OCI-LY7 (cell line): ENCODE results near the gene ATP11A. TPM values are rescaled to one million over a fixed set of nuclear protein-coding genes. Genes with fewer than 3 reads are reported as not detected.

Source experiments
- BruUV-seq: library from RNA; stranded (reverse); fragments of 400-500 nt; replicated peaks from 2 replicates; lab custom pipeline; 2021; lab: Mats Ljungman, UMichigan
- CTCF ChIA-PET: fragments of 300-600 bp; sonication (Branson Sonifier 250); formaldehyde crosslinking; loops from one replicate; lab custom pipeline; 2022; ENCODE audit warnings: antibody characterized with exemption; ENCODE audit not compliant: unreplicated experiment; lab: Charles Lee
- POLR2A ChIA-PET: fragments of 300-600 bp; sonication (Branson Sonifier 250); formaldehyde crosslinking; loops from one replicate; lab custom pipeline; 2022; ENCODE audit warnings: antibody characterized with exemption; lab: Charles Lee
- DNase-seq: peaks from one replicate; pipeline ENCODE4 v3.0.0-alpha.2; 2015; ENCODE audit warnings: low spot score
- H2AFZ ChIP-seq: fragments of 200-600 bp; sonication (generic), shearing (Covaris generic); 2 replicates; pipeline ENCODE4 v1.6.1; 2014; ENCODE audit warnings: mild to moderate bottlenecking, antibody characterized with exemption, low read length, moderate library complexity
- H3K27ac ChIP-seq: fragments of 200-600 bp; sonication (generic); 2 replicates; pipeline ENCODE4 v1.5.1; 2014; ENCODE audit warnings: mixed run types, low read depth, mild to moderate bottlenecking, moderate library complexity, low read length, inconsistent platforms; ENCODE audit not compliant: poor library complexity, severe bottlenecking
- H3K36me3 ChIP-seq: fragments of 200-600 bp; sonication (generic); 2 replicates; pipeline ENCODE4 v1.6.1; 2014; ENCODE audit warnings: mild to moderate bottlenecking, antibody characterized with exemption, low read length, moderate library complexity, mixed read lengths; ENCODE audit not compliant: insufficient read depth
- H3K4me1 ChIP-seq: fragments of 200-600 bp; sonication (generic); 2 replicates; pipeline ENCODE4 v1.5.1; 2014; ENCODE audit warnings: mild to moderate bottlenecking, low read length; ENCODE audit not compliant: insufficient read depth, poor library complexity, severe bottlenecking
- H3K4me2 ChIP-seq: fragments of 200-600 bp; sonication (generic); 2 replicates; pipeline ENCODE4 v1.6.1; 2014; ENCODE audit warnings: mild to moderate bottlenecking, low read length
- H3K4me3 ChIP-seq: fragments of 200-600 bp; sonication (generic); 2 replicates; pipeline ENCODE4 v1.5.1; 2014; ENCODE audit warnings: mild to moderate bottlenecking, low read depth, low read length; ENCODE audit not compliant: poor library complexity, severe bottlenecking
- H3K79me2 ChIP-seq: fragments of 200-600 bp; sonication (generic); 2 replicates; pipeline ENCODE4 v1.6.1; 2016; ENCODE audit warnings: low read depth, mild to moderate bottlenecking, low read length, moderate library complexity, mixed read lengths; ENCODE audit not compliant: insufficient read depth
- H3K9me2 ChIP-seq: fragments of 200-600 bp; sonication (generic); 2 replicates; pipeline ENCODE4 v1.6.1; 2016; ENCODE audit warnings: mild to moderate bottlenecking, low read length, mixed read lengths; ENCODE audit not compliant: insufficient read depth
- H3K9me3 ChIP-seq: fragments of 200-600 bp; sonication (generic); 2 replicates; pipeline ENCODE4 v1.6.1; 2014; ENCODE audit warnings: mild to moderate bottlenecking, mixed run types, low read length, mixed read lengths
- H4K20me1 ChIP-seq: fragments of 200-600 bp; sonication (generic); 2 replicates; pipeline ENCODE4 v1.6.1; 2014; ENCODE audit warnings: mild to moderate bottlenecking, antibody characterized with exemption, low read length, moderate library complexity, mixed read lengths; ENCODE audit not compliant: insufficient read depth
- EZH2phosphoT487 ChIP-seq: fragments of 200-600 bp; sonication (generic); IDR thresholded peaks from 2 replicates; pipeline ENCODE4 v1.6.1; 2018; ENCODE audit warnings: low read depth, borderline replicate concordance, mild to moderate bottlenecking, mixed run types, antibody characterized with exemption, low read length, moderate library complexity, mixed read lengths
- intact Hi-C: fragments of 100-400 bp; cut with micrococcal nuclease; formaldehyde crosslinking; loops from one replicate; pipeline ENCODE4 v1.10.0; 2022; ENCODE audit not compliant: unreplicated experiment
- total RNA-seq, 2 experiments: library from RNA; depleted of rRNA in 1 of 2; stranded (reverse); fragments of >200 nt in 1 of 2; shearing (Covaris generic) in 1 of 2; gene quantifications; 2 replicates each; pipeline ENCODE4 v1.2.3, GENCODE V29; 2014 to 2022
- TF ChIP-seq, protein P1 (sequence below): fragments of 200-600 bp; sonication (generic); conservative IDR thresholded peaks from 2 replicates; pipeline ENCODE4 v1.5.1; 2014; ENCODE audit warnings: mild to moderate bottlenecking, antibody characterized with exemption, low read length, moderate library complexity, mixed read lengths

ATP11A gene
- total RNA-seq, 2 experiments from 2014 or later, result 8.8 to 23.1 TPM

- H3K36me3 ChIP-seq, result no peaks in the 10 kb centered on the region; the same call in 1 of the 2 replicates
- H3K9me3 ChIP-seq, result no peaks in the 10 kb centered on the region
- no peak overlapping the region for H2AFZ ChIP-seq
- no TSS peak for BruUV-seq
- intact Hi-C loops, result no loop called here
- H3K9me2 ChIP-seq, result no peaks in the 10 kb centered on the region
- no peaks in the 10 kb centered on the region for H3K4me1 ChIP-seq
- H3K79me2 ChIP-seq, result no peaks in the 10 kb centered on the region
- TF ChIP-seq EZH2phosphoT487, result no peak
- TF ChIP-seq, protein P1, sequence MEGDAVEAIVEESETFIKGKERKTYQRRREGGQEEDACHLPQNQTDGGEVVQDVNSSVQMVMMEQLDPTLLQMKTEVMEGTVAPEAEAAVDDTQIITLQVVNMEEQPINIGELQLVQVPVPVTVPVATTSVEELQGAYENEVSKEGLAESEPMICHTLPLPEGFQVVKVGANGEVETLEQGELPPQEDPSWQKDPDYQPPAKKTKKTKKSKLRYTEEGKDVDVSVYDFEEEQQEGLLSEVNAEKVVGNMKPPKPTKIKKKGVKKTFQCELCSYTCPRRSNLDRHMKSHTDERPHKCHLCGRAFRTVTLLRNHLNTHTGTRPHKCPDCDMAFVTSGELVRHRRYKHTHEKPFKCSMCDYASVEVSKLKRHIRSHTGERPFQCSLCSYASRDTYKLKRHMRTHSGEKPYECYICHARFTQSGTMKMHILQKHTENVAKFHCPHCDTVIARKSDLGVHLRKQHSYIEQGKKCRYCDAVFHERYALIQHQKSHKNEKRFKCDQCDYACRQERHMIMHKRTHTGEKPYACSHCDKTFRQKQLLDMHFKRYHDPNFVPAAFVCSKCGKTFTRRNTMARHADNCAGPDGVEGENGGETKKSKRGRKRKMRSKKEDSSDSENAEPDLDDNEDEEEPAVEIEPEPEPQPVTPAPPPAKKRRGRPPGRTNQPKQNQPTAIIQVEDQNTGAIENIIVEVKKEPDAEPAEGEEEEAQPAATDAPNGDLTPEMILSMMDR, result no peak
- no peak overlapping the region for H3K4me2 ChIP-seq
- CTCF ChIA-PET, result no interaction called here
- H4K20me1 ChIP-seq, result no peaks in the 10 kb centered on the region
- H3K4me3 ChIP-seq, result no peak overlapping the region
- H3K27ac ChIP-seq, result no peak overlapping the region
- POLR2A ChIA-PET, result no interaction called here
- no peak for DNase-seq
These were observed 143.9 kb downstream of the ATP11A start for GRCh38 chr13:112833551-112834257.

DNA sequence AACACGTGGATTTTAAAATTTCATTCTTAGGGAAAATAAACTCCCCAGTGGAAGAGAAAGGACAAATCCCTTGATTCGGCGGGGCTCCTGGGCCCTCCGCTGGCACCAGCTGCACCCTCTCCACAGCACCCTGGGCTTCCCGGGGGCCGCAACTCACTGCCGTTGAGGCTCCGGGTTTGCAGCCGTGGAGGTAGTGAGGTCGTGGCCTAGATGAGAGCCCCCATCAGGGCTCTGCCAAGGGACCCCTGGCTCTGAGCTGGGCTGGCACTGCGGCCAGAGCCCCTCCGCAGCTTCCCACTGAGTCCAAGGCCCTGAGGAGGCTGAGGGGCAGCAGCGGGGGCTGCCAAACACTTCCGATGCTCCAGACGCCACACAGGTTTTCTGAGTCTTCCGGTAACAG lies 145.5 kb downstream of the ATP11A start:
- H3K27ac ChIP-seq, result no peak overlapping the region
- no peaks in the 10 kb centered on the region; the same call in 1 of the 2 replicates for H3K36me3 ChIP-seq
- H4K20me1 ChIP-seq, result no peaks in the 10 kb centered on the region
- no peak overlapping the region for H3K4me3 ChIP-seq
- H3K4me1 ChIP-seq, result peaks cover 6% of the 10 kb centered on the region
- H3K79me2 ChIP-seq, result no peaks in the 10 kb centered on the region
- TF ChIP-seq EZH2phosphoT487, result no peak
- TF ChIP-seq, protein P1, result no peak
- ChIA-PET CTCF (no interaction called here), POLR2A (no interaction called here)
- intact Hi-C loops, result no loop called here
- H3K9me3 ChIP-seq, result no peaks in the 10 kb centered on the region
- H3K9me2 ChIP-seq, result no peaks in the 10 kb centered on the region
- no peak for DNase-seq
- BruUV-seq, result no TSS peak
- H3K4me2 ChIP-seq, result no peak overlapping the region
- no peak overlapping the region for H2AFZ ChIP-seq

DNA sequence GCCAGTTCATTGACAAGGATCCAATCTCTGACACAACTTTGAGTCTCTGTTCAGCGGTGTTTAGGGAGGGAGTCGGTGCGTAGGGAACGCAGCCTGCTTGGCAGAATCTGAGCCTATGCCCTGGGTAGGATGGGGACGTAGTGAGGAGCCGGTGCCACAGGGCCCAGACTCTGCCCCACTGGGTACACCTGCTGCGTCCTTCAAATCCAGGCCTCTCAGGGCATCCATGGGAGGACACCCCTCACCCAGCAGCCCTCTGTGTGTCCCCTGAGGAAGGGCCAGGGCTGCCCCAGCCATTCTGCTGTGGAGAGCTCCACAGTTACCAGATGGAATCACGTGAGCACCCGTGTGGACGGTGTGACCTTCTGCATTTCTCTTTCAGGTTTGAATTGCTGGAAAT lies 146.0 kb downstream of the ATP11A start:
- no peaks in the 10 kb centered on the region for H3K79me2 ChIP-seq
- H3K4me2 ChIP-seq, result no peak overlapping the region
- CTCF ChIA-PET, result no interaction called here
- no peaks in the 10 kb centered on the region; the same call in 1 of the 2 replicates for H3K36me3 ChIP-seq
- H3K9me3 ChIP-seq, result no peaks in the 10 kb centered on the region
- no TSS peak for BruUV-seq
- no peaks in the 10 kb centered on the region for H4K20me1 ChIP-seq
- H3K4me1 ChIP-seq, result peaks cover 6% of the 10 kb centered on the region
- H3K9me2 ChIP-seq, result no peaks in the 10 kb centered on the region
- no peak for DNase-seq
- intact Hi-C loops, result no loop called here
- H2AFZ ChIP-seq, result no peak overlapping the region
- H3K4me3 ChIP-seq, result no peak overlapping the region
- POLR2A ChIA-PET, result no interaction called here
- TF ChIP-seq EZH2phosphoT487, result no peak
- TF ChIP-seq, protein P1, result no peak
- no peak overlapping the region for H3K27ac ChIP-seq
